Upper lobe of left lung (tissue), 6 donors: Measurements from ENCODE around the gene GCNT4. TPM values are rescaled to one million over a fixed set of nuclear protein-coding genes. Genes with fewer than 3 reads are reported as not detected.
"Not testable (repeated sequence)": the region's sequence is repeated elsewhere in the genome, so short reads cannot be mapped to it uniquely, and the experiment has no call there.

ENCODE experiments used
- ATAC-seq, 2 donors: fragments of 200-7000 bp; cut with Tn5 transposase; one replicate each; pipeline ENCODE4 v1.9.1; 2022; ENCODE audit warnings: mild to moderate bottlenecking in 2 of 2, moderate library complexity in 2 of 2; ENCODE audit not compliant: low FRiP score in 2 of 2
- DNase-seq, 2 donors: peaks; one replicate each; pipeline ENCODE4 v3.0.0-alpha.2; 2019 to 2020
- H3K27ac ChIP-seq, 4 donors: fragments of 200-600 bp; sonication (generic); one replicate each; pipeline ENCODE4 v1.5.1; 2016 to 2019
- H3K27me3 ChIP-seq, 4 donors: fragments of 200-600 bp; sonication (generic); one replicate each; pipeline ENCODE4 v1.5.1; 2017 to 2019
- H3K36me3 ChIP-seq, 4 donors: fragments of 200-600 bp; sonication (generic); one replicate each; pipeline ENCODE4 v1.5.1; 2016 to 2019
- H3K4me1 ChIP-seq, 4 donors: fragments of 200-600 bp; sonication (generic); one replicate each; pipeline ENCODE4 v1.5.1; 2018 to 2019
- H3K4me3 ChIP-seq, 4 donors: fragments of 200-600 bp; sonication (generic); one replicate each; pipeline ENCODE4 v1.5.1; 2017 to 2019; ENCODE audit warnings: mild to moderate bottlenecking in 2 of 4, moderate library complexity in 1 of 4
- H3K9me3 ChIP-seq, 4 donors: fragments of 200-600 bp; sonication (generic); one replicate each; pipeline ENCODE4 v1.5.1; 2018 to 2019
- CTCF ChIP-seq, 6 experiments: fragments of 450-650 bp in 4 of 6; fragments of 200-600 bp in 2 of 6; sonication (generic) in 2 of 6; IDR thresholded peaks; one replicate each; pipeline ENCODE4 v1.5.1; 2016 to 2019; ENCODE audit warnings: antibody characterized with exemption in 6 of 6
- EP300 ChIP-seq, 4 donors: sonication (generic); formaldehyde crosslinking; IDR thresholded peaks; one replicate each; pipeline ENCODE4 v1.5.1; 2017; ENCODE audit warnings: antibody characterized with exemption in 4 of 4, control low read depth in 2 of 4
- POLR2A ChIP-seq, 4 donors: fragments of 450-650 bp; IDR thresholded peaks; one replicate each; pipeline ENCODE4 v1.5.1; 2016 to 2017; ENCODE audit warnings: antibody characterized with exemption in 4 of 4, mild to moderate bottlenecking in 2 of 4
- POLR2AphosphoS5 ChIP-seq, 2 donors: sonication (generic); formaldehyde crosslinking; IDR thresholded peaks; one replicate each; pipeline ENCODE4 v1.5.1; 2017; ENCODE audit warnings: antibody characterized with exemption in 2 of 2
- WGBS, 2 donors: methylation state at CpG; one replicate each; pipeline ENCODE4 v1.1.5; 2017 to 2018; 5-methylcytosine and 5-hydroxymethylcytosine counted together
- total RNA-seq, 6 donors: library from RNA; depleted of rRNA in 4 of 6; stranded (reverse); fragments of >200 nt in 4 of 6; gene quantifications; one replicate each; pipeline versions ENCODE4 v1.1.0 to v1.2.1, GENCODE V29; 2016 to 2021
- donor health status: DM: no; HTN: no; CAD: no; lungs with moderate emphysema.
- donor health status: DM: no; HTN: yes; CAD: no; lungs with severe emphysema.

GCNT4 gene
- total RNA-seq = 1 to 10 TPM in 5 of 6 donors, under 1 TPM in 1; 0.33 to 3.6 (median 1.8) TPM

- H3K4me3 ChIP-seq = peak within 1 kb of the TSS; percentile 67 to 92 (median 84)
- no peaks in the 10 kb centered on the region for H3K36me3 ChIP-seq
- DNase-seq (peak; percentile 58 to 94), ATAC-seq (peak; percentile 56 to 71)
- peaks cover 9 to 33% (median 16%) of the 10 kb centered on the region in 4 donors for H3K4me1 ChIP-seq
- WGBS, 2 donors = 2 to 4% methylated on average over 23 to 33 of the region's 74 CpGs
- peaks cover 0 to 8% (median 0%) of the 10 kb centered on the region in 4 donors for H3K27me3 ChIP-seq
- H3K9me3 ChIP-seq = no peaks in the 10 kb centered on the region
- TF ChIP-seq CTCF (IDR thresholded peaks at IDR 0.05) = no peak
- TF ChIP-seq EP300 (IDR thresholded peaks at IDR 0.05) = no peak
- peak in 2 of 4 donors; percentile 2 to 13 for TF ChIP-seq POLR2A (IDR thresholded peaks at IDR 0.05)
- TF ChIP-seq POLR2AphosphoS5 (IDR thresholded peaks at IDR 0.05) = peak in 1 of 2 donors; percentile 24
- H3K27ac ChIP-seq = peak within 1 kb of the TSS; percentile 87 to 94 (median 90)
Measured at GRCh38 chr5:75052192-75053053, at the start of gene GCNT4. Gene GCNT4 (minus strand): TSS chr5:75052558. CDS start chr5:75030037, 22,521 bp downstream.

- not testable (repeated sequence) for ATAC-seq, DNase-seq, H3K27ac ChIP-seq, H3K27me3 ChIP-seq, H3K4me3 ChIP-seq, H3K9me3 ChIP-seq, H3K36me3 ChIP-seq, H3K4me1 ChIP-seq
- WGBS, 2 donors = 68 to 74% methylated on average over 3 of the region's 3 CpGs
Measured at GRCh38 chr5:75095956-75096355, 43.6 kb upstream of the GCNT4 start.

GRCh38 chr5:75091597-75091996 is 39.2 kb upstream of the GCNT4 start:
- TF ChIP-seq POLR2AphosphoS5 (IDR thresholded peaks at IDR 0.05) = no peak
- TF ChIP-seq CTCF (IDR thresholded peaks at IDR 0.05) = no peak
- TF ChIP-seq EP300 (IDR thresholded peaks at IDR 0.05) = no peak
- TF ChIP-seq POLR2A (IDR thresholded peaks at IDR 0.05) = no peak
- ATAC-seq (no peak), DNase-seq (no peak)
- no peaks in the 10 kb centered on the region for H3K36me3 ChIP-seq
- no peaks in the 10 kb centered on the region for H3K4me1 ChIP-seq
- no peaks in the 10 kb centered on the region for H3K9me3 ChIP-seq
- WGBS, 2 donors = 33 to 81% methylated on average over 1 to 3 of the region's 3 CpGs
- H3K27me3 ChIP-seq = no peaks in the 10 kb centered on the region
- no peak overlapping the region for H3K27ac ChIP-seq
- H3K4me3 ChIP-seq = no peak overlapping the region

- Histone ChIP-seq H3K9me3 (no peaks in the 10 kb centered on the region), H3K4me3 (no peak overlapping the region), H3K27me3 (no peaks in the 10 kb centered on the region), H3K36me3 (no peaks in the 10 kb centered on the region), H3K27ac (no peak overlapping the region), H3K4me1 (no peaks in the 10 kb centered on the region)
- WGBS, 2 donors = 84 to 92% methylated on average over 1 of the region's 1 CpG
- DNase-seq (no peak), ATAC-seq (no peak)
- TF ChIP-seq CTCF (IDR thresholded peaks at IDR 0.05) (no peak), POLR2A (IDR thresholded peaks at IDR 0.05) (no peak), POLR2AphosphoS5 (IDR thresholded peaks at IDR 0.05) (no peak), EP300 (IDR thresholded peaks at IDR 0.05) (no peak)
Measured at GRCh38 chr5:75089662-75090061, 37.3 kb upstream of the GCNT4 start.

- Histone ChIP-seq H3K36me3 (no peaks in the 10 kb centered on the region), H3K4me1 (no peaks in the 10 kb centered on the region), H3K9me3 (no peaks in the 10 kb centered on the region), H3K27me3 (no peaks in the 10 kb centered on the region), H3K27ac (no peak overlapping the region), H3K4me3 (no peak overlapping the region)
- TF ChIP-seq CTCF (IDR thresholded peaks at IDR 0.05) (no peak), POLR2A (IDR thresholded peaks at IDR 0.05) (no peak), POLR2AphosphoS5 (IDR thresholded peaks at IDR 0.05) (no peak), EP300 (IDR thresholded peaks at IDR 0.05) (no peak)
- DNase-seq (no peak), ATAC-seq (no peak)
- WGBS, 2 donors = 81% methylated on average over 1 of the region's 1 CpG; no CpG with 5 or more reads in 1 of the 2 donors
Measured at GRCh38 chr5:75089137-75089536, 36.8 kb upstream of the GCNT4 start.
